Panc1 (cell line): ENCODE data around the gene TAOK1. TPM values are rescaled to one million over a fixed set of nuclear protein-coding genes. Genes with fewer than 3 reads are reported as not detected.

ENCODE experiments used
- ATAC-seq: fragments of 200-7000 bp; cut with Tn5 transposase; 2 replicates; pipeline ENCODE4 v1.9.1; 2020; ENCODE audit warnings: mild to moderate bottlenecking, moderate library complexity
- BruUV-seq: library from RNA; stranded (reverse); fragments of 400-500 nt; replicated peaks from 2 replicates; lab custom pipeline; 2021; lab: Mats Ljungman, UMichigan
- CTCF ChIA-PET: fragments of 300-600 bp; sonication (Branson Sonifier 250); formaldehyde crosslinking; loops from one replicate; lab custom pipeline; 2022; ENCODE audit warnings: antibody characterized with exemption; lab: Charles Lee
- POLR2A ChIA-PET: fragments of 300-600 bp; sonication (Branson Sonifier 250); formaldehyde crosslinking; loops from one replicate; lab custom pipeline; 2022; ENCODE audit warnings: antibody characterized with exemption; lab: Charles Lee
- DNase-seq: peaks from one replicate; pipeline ENCODE4 v3.0.0-alpha.2; 2010; ENCODE audit warnings: low read depth, low spot score
- H3K27ac ChIP-seq: 2 replicates; pipeline ENCODE4 v1.5.1; 2011; ENCODE audit warnings: mild to moderate bottlenecking, low read length, inconsistent platforms
- H3K27me3 ChIP-seq: fragments of 200-500 bp; sonication (Bioruptor generic); 2 replicates; pipeline ENCODE4 v1.6.0; 2014; ENCODE audit warnings: low read length, inconsistent platforms; ENCODE audit not compliant: control insufficient read depth, insufficient read depth
- H3K36me3 ChIP-seq: fragments of 200-500 bp; sonication (Bioruptor generic); 2 replicates; pipeline ENCODE4 v1.5.1; 2014; ENCODE audit warnings: inconsistent platforms, mild to moderate bottlenecking, low read length, moderate library complexity; ENCODE audit not compliant: control insufficient read depth, insufficient read depth
- H3K4me1 ChIP-seq: 2 replicates; pipeline ENCODE4 v1.5.1; 2011; ENCODE audit warnings: inconsistent platforms, mild to moderate bottlenecking, low read length, moderate library complexity; ENCODE audit not compliant: control insufficient read depth, insufficient read depth
- H3K4me3 ChIP-seq, 2 experiments: 2 replicates each; pipeline ENCODE4 v1.5.1; 2011 to 2012; ENCODE audit warnings: low read depth in 2 of 2, low read length in 2 of 2, mild to moderate bottlenecking in 2 of 2, inconsistent platforms in 1 of 2, moderate library complexity in 1 of 2
- H3K9me3 ChIP-seq: fragments of 200-500 bp; sonication (Bioruptor generic); 2 replicates; pipeline ENCODE4 v1.5.1; 2014; ENCODE audit warnings: low read depth, mild to moderate bottlenecking, inconsistent platforms, low read length, moderate library complexity; ENCODE audit not compliant: control insufficient read depth, insufficient read depth
- POLR2AphosphoS5 ChIP-seq: IDR thresholded peaks from 2 replicates; pipeline ENCODE4 v1.6.1; 2012; ENCODE audit warnings: mild to moderate bottlenecking, low read depth, low read length, moderate library complexity
- SIN3A ChIP-seq: IDR thresholded peaks from 2 replicates; pipeline ENCODE4 v1.6.1; 2012; ENCODE audit warnings: low read depth, mild to moderate bottlenecking, low read length, moderate library complexity, borderline replicate concordance; ENCODE audit not compliant: insufficient read depth
- TCF7L2 ChIP-seq: IDR thresholded peaks from 2 replicates; pipeline ENCODE4 v1.6.1; 2011; ENCODE audit warnings: mild to moderate bottlenecking, low read depth, low read length, inconsistent platforms
- in situ Hi-C: cut with HindIII; loops from 2 replicates; pipeline ENCODE4 v1.10.0; 2016; ENCODE audit warnings: low sequenced_read_pairs, low pct_unique_long_range_greater_than_20kb
- intact Hi-C: fragments of 100-400 bp; cut with micrococcal nuclease; formaldehyde crosslinking; loops from one replicate; pipeline ENCODE4 v1.10.0; 2022; ENCODE audit not compliant: unreplicated experiment
- total RNA-seq: library from RNA; stranded (reverse); gene quantifications from one replicate; pipeline ENCODE4 v1.2.1, GENCODE V29; 2021; ENCODE audit not compliant: unreplicated experiment
- TF ChIP-seq, protein P1 (sequence below): fragments of 450-650 bp; IDR thresholded peaks from 2 replicates; pipeline ENCODE4 v1.5.1; 2017; ENCODE audit warnings: mild to moderate bottlenecking
- TF ChIP-seq, protein P2 (sequence below), 2 experiments: IDR thresholded peaks; 2 replicates each; pipeline ENCODE4 v1.6.1; 2011 to 2012; ENCODE audit warnings: low read depth in 2 of 2, control low read depth in 1 of 2, low read length in 1 of 2, mild to moderate bottlenecking in 1 of 2, moderate library complexity in 1 of 2; ENCODE audit not compliant: insufficient read depth in 1 of 2

Gene TAOK1
- total RNA-seq, 1 experiment from 2014 or later: 111 TPM

DNA sequence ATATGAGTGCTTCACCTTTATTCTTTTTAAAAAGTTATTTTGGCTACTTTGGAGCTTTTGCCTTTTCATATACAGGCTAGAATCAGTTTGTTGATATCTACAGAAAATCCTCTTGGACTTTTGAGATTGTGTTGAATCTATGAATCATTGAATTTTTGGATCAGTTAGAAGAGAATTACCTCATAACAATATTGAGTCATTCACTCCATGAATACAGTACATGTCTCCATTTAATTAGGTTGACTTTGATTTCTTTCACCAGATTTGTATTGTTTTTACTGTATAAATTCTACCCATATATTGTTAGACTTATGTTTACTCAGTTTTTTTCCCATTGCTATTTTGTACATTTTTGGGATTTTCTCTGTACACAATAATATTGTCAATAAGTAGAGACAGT, 54.4 kb downstream of the TAOK1 start:
- Histone ChIP-seq H3K4me1 (peaks cover 6% of the 10 kb centered on the region; the same call in 1 of the 2 replicates), H3K27ac (no peak overlapping the region), H3K36me3 (no peaks in the 10 kb centered on the region), H3K9me3 (no peaks in the 10 kb centered on the region), H3K27me3 (no peaks in the 10 kb centered on the region), H3K4me3 (no peak overlapping the region)
- in situ Hi-C loops (no loop called here), intact Hi-C loops (no loop called here)
- DNase-seq (no peak), ATAC-seq (no peak)
- POLR2A ChIA-PET: no interaction called here
- no TSS peak for BruUV-seq
- TF ChIP-seq, protein P1, sequence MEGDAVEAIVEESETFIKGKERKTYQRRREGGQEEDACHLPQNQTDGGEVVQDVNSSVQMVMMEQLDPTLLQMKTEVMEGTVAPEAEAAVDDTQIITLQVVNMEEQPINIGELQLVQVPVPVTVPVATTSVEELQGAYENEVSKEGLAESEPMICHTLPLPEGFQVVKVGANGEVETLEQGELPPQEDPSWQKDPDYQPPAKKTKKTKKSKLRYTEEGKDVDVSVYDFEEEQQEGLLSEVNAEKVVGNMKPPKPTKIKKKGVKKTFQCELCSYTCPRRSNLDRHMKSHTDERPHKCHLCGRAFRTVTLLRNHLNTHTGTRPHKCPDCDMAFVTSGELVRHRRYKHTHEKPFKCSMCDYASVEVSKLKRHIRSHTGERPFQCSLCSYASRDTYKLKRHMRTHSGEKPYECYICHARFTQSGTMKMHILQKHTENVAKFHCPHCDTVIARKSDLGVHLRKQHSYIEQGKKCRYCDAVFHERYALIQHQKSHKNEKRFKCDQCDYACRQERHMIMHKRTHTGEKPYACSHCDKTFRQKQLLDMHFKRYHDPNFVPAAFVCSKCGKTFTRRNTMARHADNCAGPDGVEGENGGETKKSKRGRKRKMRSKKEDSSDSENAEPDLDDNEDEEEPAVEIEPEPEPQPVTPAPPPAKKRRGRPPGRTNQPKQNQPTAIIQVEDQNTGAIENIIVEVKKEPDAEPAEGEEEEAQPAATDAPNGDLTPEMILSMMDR: no peak
- TF ChIP-seq POLR2AphosphoS5 (no peak), SIN3A (no peak), TCF7L2 (no peak)
- TF ChIP-seq, protein P2, sequence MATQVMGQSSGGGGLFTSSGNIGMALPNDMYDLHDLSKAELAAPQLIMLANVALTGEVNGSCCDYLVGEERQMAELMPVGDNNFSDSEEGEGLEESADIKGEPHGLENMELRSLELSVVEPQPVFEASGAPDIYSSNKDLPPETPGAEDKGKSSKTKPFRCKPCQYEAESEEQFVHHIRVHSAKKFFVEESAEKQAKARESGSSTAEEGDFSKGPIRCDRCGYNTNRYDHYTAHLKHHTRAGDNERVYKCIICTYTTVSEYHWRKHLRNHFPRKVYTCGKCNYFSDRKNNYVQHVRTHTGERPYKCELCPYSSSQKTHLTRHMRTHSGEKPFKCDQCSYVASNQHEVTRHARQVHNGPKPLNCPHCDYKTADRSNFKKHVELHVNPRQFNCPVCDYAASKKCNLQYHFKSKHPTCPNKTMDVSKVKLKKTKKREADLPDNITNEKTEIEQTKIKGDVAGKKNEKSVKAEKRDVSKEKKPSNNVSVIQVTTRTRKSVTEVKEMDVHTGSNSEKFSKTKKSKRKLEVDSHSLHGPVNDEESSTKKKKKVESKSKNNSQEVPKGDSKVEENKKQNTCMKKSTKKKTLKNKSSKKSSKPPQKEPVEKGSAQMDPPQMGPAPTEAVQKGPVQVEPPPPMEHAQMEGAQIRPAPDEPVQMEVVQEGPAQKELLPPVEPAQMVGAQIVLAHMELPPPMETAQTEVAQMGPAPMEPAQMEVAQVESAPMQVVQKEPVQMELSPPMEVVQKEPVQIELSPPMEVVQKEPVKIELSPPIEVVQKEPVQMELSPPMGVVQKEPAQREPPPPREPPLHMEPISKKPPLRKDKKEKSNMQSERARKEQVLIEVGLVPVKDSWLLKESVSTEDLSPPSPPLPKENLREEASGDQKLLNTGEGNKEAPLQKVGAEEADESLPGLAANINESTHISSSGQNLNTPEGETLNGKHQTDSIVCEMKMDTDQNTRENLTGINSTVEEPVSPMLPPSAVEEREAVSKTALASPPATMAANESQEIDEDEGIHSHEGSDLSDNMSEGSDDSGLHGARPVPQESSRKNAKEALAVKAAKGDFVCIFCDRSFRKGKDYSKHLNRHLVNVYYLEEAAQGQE (IDR thresholded peaks at IDR 0.05; ENCODE audit: insufficient read depth in 1 of 2, low read depth in 2 of 2, low read length in 1 of 2): no peak
- CTCF ChIA-PET: no interaction called here

DNA sequence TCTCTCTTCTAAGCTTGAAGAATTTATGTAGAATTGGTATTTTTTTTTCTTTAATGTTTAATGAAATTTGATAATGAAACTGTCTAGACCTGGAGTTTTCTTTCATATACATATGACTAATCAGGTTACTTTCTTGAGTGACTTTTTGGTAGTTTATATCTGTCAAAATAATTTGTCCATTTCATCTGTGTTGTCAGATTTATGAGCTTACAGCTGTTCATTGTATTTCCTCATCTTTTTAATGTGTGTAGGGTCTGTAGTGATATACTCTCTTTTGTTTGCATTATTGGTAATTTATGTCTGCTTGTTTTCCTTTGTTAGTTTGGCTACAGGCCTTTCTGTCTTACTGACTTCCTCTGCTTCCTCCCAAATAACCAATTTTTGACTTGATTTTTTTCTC, 55.7 kb downstream of the TAOK1 start:
- ChIA-PET CTCF (no interaction called here), POLR2A (no interaction called here)
- Histone ChIP-seq H3K27me3 (no peaks in the 10 kb centered on the region), H3K4me1 (peaks cover 6% of the 10 kb centered on the region; the same call in 1 of the 2 replicates), H3K9me3 (no peaks in the 10 kb centered on the region), H3K27ac (no peak overlapping the region), H3K36me3 (no peaks in the 10 kb centered on the region), H3K4me3 (no peak overlapping the region)
- intact Hi-C loops: no loop called here
- in situ Hi-C loops: no loop called here
- DNase-seq: no peak
- no TSS peak for BruUV-seq
- no peak for ATAC-seq
- TF ChIP-seq TCF7L2: no peak
- no peak for TF ChIP-seq POLR2AphosphoS5
- TF ChIP-seq, protein P2 (IDR thresholded peaks at IDR 0.05; ENCODE audit: insufficient read depth in 1 of 2, low read depth in 2 of 2, low read length in 1 of 2): no peak
- TF ChIP-seq, protein P1: no peak
- TF ChIP-seq SIN3A: no peak
